Measurements from ENCODE around the gene LCE2D.

DNA sequence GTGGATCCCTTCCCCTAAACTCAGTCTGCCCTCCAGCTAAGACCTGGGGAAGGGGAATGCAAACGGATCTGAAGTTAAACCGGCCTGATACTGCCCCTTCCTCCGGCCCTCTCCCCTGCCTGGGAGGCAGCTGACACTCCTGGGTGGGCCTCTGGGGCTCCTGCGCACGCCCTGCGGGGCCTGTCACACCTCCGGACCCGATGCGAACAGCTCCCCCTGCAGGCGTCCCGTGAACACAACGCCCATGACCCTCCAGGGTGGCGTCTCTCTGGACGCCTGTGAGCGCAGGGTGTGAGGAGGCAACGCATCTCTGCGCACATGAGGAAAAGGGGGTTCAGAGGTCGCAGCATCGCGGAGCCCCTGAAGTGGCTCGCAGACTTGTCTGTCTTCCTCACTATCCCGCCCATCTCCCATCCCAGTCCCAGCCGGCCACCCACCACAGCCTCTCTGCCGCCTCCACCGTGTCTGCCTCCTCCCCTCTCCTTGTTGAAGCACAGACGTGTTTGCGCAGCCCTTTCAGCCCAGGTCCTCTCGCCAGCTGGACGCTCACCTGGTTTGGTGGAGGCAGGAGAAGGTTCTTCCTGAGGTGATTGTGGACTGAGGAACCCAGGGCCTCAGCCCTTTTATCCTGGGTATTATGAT, 39.9 kb upstream of the LCE2D start:
- TF ChIP-seq SRF (IDR thresholded peaks at IDR 0.05; ENCODE audit: low read depth) (no peak), CTCF (IDR thresholded peaks at IDR 0.05 in 2 of 3, conservative IDR thresholded peaks at IDR 0.05 in 1 of 3; ENCODE audit: borderline replicate concordance in 1 of 3, insufficient read depth in 1 of 3, low read depth in 2 of 3, low read length in 2 of 3) (peak; percentile 8 to 68 (median 64); a peak in 4 of 6 replicates), POLR2A (IDR thresholded peaks at IDR 0.05; ENCODE audit: borderline replicate concordance, extremely low read depth, insufficient read depth, insufficient read length) (no peak), CBX3 (IDR thresholded peaks at IDR 0.05; ENCODE audit: low read depth) (no peak), CEBPB (IDR thresholded peaks at IDR 0.05; ENCODE audit: low read depth) (no peak), ZNF274 (IDR thresholded peaks at IDR 0.05; ENCODE audit: low read depth, low read length) (no peak)

Measured in HCT116 (cell line).